Left lung (tissue), 10 donors: ENCODE data around the gene KRT35. TPM values are rescaled to one million over a fixed set of nuclear protein-coding genes. Genes with fewer than 3 reads are reported as not detected.

Source experiments
- ATAC-seq: fragments of 200-7000 bp; cut with Tn5 transposase; one replicate; pipeline ENCODE4 v1.9.1; 2020; ENCODE audit warnings: moderate library complexity
- DNase-seq, 4 donors: peaks; one replicate each; pipeline ENCODE4 v3.0.0-alpha.2; 2013 to 2020
- H3K27ac ChIP-seq, 2 donors: fragments of 200-600 bp; sonication (generic) in 1 of 2; one replicate each; pipeline versions ENCODE4 v1.5.0 to v1.8.0; 2020 to 2021
- H3K27me3 ChIP-seq, 2 donors: fragments of 200-600 bp; sonication (generic) in 1 of 2; one replicate each; pipeline versions ENCODE4 v1.5.0 to v1.8.0; 2020 to 2021
- H3K36me3 ChIP-seq, 2 donors: fragments of 200-600 bp; sonication (generic) in 1 of 2; one replicate each; pipeline versions ENCODE4 v1.5.0 to v1.8.0; 2020 to 2021
- H3K4me1 ChIP-seq, 2 donors: fragments of 200-600 bp; one replicate each; pipeline ENCODE4 v1.8.0; 2021
- H3K4me3 ChIP-seq, 2 donors: fragments of 200-600 bp; sonication (generic) in 1 of 2; one replicate each; pipeline versions ENCODE4 v1.5.0 to v1.8.0; 2020 to 2021; ENCODE audit warnings: mild to moderate bottlenecking in 1 of 2
- H3K9me3 ChIP-seq, 2 donors: fragments of 200-600 bp; sonication (generic) in 1 of 2; one replicate each; pipeline versions ENCODE4 v1.5.0 to v1.8.0; 2020 to 2021
- intact Hi-C, 2 donors: fragments of 100-400 bp; cut with DNase I; formaldehyde crosslinking; loops; one replicate each; pipeline versions ENCODE4 v1.11.2 to v1.14.2; 2022
- polyA plus RNA-seq, 6 donors: library from polyadenylated mRNA; unstranded; fragments of 120-200 nt; gene quantifications; one replicate each; pipeline ENCODE4 v1.2.1, GENCODE V29; 2013; ENCODE audit not compliant: insufficient read length in 6 of 6
- total RNA-seq, 2 donors: library from RNA; stranded (reverse); fragmentation: NEBNext Ultra II Directional; extraction: Animal tissue kit (Norgen Biotek cat#: 25700); gene quantifications; one replicate each; pipeline ENCODE4 v1.2.1, GENCODE V29; 2021
- TF ChIP-seq, protein P1 (sequence below), 2 donors: fragments of 200-600 bp; sonication (generic) in 1 of 2; IDR thresholded peaks; one replicate each; pipeline versions ENCODE4 v1.5.0 to v1.8.0; 2021; ENCODE audit warnings: antibody characterized with exemption in 2 of 2
- donor health status: DM: no; HTN: yes; CAD: no.
- donor health status: DM: no; HTN: no; CAD: no.

KRT35 gene
- total and polyA plus RNA-seq, 8 donors: not detected

DNA sequence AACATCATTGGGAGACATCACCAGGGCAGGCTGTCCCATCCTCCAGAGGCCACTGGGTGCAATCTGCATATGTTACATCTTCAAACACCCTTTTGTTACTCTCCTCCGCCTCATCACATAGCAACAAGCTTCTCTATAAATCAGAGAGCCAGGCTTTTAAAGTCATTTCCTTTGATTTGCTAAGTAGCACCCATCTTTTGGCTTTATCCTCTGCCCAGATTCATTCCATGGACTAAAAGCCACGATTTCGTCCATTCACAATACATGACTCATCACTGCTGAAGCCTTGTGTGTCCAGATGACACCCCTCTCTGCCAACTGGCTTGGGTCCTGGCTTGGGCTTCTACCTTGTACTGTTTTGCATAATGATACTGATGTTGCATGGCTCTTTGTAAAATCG, 38.2 kb downstream of the KRT35 start:
- Histone ChIP-seq H3K27ac (no peak overlapping the region), H3K27me3 (peaks cover 0 to 31% of the 10 kb centered on the region in 2 donors), H3K4me1 (no peaks in the 10 kb centered on the region), H3K36me3 (no peaks in the 10 kb centered on the region), H3K4me3 (no peak overlapping the region), H3K9me3 (no peaks in the 10 kb centered on the region)
- ATAC-seq (no peak), DNase-seq (no peak)
- intact Hi-C loops: no loop called here
- TF ChIP-seq, protein P1, sequence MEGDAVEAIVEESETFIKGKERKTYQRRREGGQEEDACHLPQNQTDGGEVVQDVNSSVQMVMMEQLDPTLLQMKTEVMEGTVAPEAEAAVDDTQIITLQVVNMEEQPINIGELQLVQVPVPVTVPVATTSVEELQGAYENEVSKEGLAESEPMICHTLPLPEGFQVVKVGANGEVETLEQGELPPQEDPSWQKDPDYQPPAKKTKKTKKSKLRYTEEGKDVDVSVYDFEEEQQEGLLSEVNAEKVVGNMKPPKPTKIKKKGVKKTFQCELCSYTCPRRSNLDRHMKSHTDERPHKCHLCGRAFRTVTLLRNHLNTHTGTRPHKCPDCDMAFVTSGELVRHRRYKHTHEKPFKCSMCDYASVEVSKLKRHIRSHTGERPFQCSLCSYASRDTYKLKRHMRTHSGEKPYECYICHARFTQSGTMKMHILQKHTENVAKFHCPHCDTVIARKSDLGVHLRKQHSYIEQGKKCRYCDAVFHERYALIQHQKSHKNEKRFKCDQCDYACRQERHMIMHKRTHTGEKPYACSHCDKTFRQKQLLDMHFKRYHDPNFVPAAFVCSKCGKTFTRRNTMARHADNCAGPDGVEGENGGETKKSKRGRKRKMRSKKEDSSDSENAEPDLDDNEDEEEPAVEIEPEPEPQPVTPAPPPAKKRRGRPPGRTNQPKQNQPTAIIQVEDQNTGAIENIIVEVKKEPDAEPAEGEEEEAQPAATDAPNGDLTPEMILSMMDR (IDR thresholded peaks at IDR 0.05): no peak

DNA sequence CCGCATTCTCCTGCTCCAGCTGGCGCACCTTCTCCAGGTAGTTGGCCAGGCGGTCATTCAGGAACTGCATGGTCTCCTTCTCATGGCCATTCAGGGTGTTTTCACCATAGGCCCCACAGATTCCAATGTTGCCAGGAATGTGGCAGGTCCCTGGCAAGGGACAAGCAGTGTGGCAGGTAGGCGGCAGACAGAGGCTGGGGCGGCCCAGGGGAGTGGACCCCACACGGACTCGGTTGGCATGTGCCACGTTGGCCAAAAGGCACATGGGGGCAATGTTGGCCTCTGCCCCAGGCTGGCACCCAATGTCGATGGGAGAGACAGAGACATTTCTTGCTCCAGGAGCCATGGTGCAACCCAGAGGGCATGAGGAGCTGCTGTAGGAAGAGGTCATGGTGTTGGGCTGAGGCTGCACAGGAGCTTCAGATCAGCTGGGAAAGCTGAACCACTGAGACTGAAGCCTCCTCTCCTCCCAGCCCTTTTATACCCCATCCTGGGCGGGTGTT, 40.4 kb downstream of the KRT35 start, which contains the start of gene KRT38:
KRT38 (minus strand) TSS at position 453 of the 503 bp plus-strand sequence; CDS start at position 391, 62 bp downstream.
- no peaks in the 10 kb centered on the region for H3K9me3 ChIP-seq
- no peak within 1 kb of the TSS for H3K4me3 ChIP-seq
- DNase-seq: no peak
- TF ChIP-seq, protein P1 (IDR thresholded peaks at IDR 0.05): no peak
- no peaks in the 10 kb centered on the region for H3K4me1 ChIP-seq
- H3K27me3 ChIP-seq: peaks cover 3 to 28% of the 10 kb centered on the region in 2 donors
- no peak within 1 kb of the TSS for H3K27ac ChIP-seq
- H3K36me3 ChIP-seq: no peaks in the 10 kb centered on the region
- intact Hi-C loops: no loop called here
- ATAC-seq: no peak

DNA sequence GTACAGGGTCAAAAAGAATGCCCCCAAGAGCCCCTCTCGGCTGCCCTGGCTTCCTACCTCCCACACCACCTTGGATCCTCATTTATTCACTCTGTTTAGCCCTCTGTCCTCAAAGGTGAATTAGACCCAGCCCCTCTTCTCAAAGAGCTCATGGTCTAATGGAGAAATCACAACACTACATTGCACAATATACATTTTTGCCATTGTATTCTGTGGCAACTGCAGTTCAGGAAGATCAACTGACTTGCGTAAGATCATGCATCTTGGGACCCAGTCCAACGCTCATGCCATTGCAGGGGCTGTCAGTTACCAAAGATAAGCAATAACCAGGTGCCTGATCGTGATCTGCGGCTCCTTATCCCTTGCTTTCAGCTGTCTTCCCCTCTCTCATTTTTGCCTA, 41.6 kb downstream of the KRT35 start:
- H3K4me1 ChIP-seq: no peaks in the 10 kb centered on the region
- DNase-seq (no peak), ATAC-seq (no peak)
- H3K27me3 ChIP-seq: peaks cover 3 to 26% of the 10 kb centered on the region in 2 donors
- H3K27ac ChIP-seq: no peak overlapping the region
- H3K4me3 ChIP-seq: no peak overlapping the region
- H3K36me3 ChIP-seq: no peaks in the 10 kb centered on the region
- no peaks in the 10 kb centered on the region for H3K9me3 ChIP-seq
- intact Hi-C loops: no loop called here
- TF ChIP-seq, protein P1 (IDR thresholded peaks at IDR 0.05): no peak

DNA sequence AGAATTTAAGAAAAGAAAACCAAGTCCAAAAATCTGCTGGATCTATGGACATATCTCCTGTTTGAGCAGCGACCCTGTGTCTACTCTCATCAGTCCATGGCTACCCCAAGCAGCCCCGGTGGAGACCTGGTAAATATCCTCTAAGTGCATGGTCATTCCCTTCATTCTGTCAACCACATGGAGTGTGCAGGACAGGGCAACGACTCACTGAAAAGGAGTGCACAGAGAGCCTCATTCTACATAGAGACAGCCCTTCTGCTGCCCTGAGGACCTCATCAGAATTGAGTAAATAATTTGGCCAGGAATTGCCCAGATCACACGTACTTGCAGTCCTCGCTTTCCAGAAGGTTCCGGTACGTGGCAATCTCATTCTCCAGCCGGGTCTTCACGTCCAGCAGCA, 43.2 kb downstream of the KRT35 start:
- no peaks in the 10 kb centered on the region for H3K9me3 ChIP-seq
- ATAC-seq: no peak
- intact Hi-C loops: no loop called here

DNA sequence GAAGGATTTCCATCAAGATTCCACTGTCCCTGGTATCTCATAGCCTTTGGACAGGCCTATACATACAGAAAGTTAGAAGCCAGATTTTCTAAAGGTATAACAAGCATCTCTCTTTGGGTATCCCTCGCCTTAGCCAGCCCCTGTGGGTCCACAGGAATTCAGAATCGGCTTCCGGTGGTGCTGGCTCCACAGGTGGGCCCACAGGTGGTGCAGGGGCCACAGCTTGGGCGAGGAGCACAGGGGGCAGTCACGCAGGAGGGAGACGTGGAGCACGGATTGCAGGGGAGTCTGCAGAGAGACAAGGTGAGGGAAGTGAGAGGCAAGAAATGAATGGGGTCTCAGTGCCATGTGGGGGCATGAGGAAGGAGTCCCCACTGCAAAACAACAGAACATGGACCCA, 43.7 kb downstream of the KRT35 start:
- no peaks in the 10 kb centered on the region for H3K9me3 ChIP-seq
- no peaks in the 10 kb centered on the region for H3K36me3 ChIP-seq
- H3K4me3 ChIP-seq: no peak overlapping the region
- ATAC-seq (no peak), DNase-seq (no peak)
- intact Hi-C loops: no loop called here
- H3K4me1 ChIP-seq: no peaks in the 10 kb centered on the region
- peaks cover 3 to 7% of the 10 kb centered on the region in 2 donors for H3K27me3 ChIP-seq
- TF ChIP-seq, protein P1 (IDR thresholded peaks at IDR 0.05): no peak
- no peak overlapping the region for H3K27ac ChIP-seq

More for the DNA sequence above, 43.2 kb downstream of the KRT35 start:
- no peak for DNase-seq
- peaks cover 3 to 12% of the 10 kb centered on the region in 2 donors for H3K27me3 ChIP-seq
- TF ChIP-seq, protein P1 (IDR thresholded peaks at IDR 0.05): no peak
- no peaks in the 10 kb centered on the region for H3K4me1 ChIP-seq
- no peak overlapping the region for H3K27ac ChIP-seq
- no peaks in the 10 kb centered on the region for H3K36me3 ChIP-seq
- no peak overlapping the region for H3K4me3 ChIP-seq
